Ramos (cell line): ENCODE data around the gene CILP.

ENCODE experiments used
- in situ Hi-C: fragments of 300-500 bp; cut with MboI; formaldehyde crosslinking; loops from one replicate; pipeline ENCODE4 v1.14.3; 2022; ENCODE audit warnings: low sequenced_read_pairs; ENCODE audit not compliant: unreplicated experiment

Gene CILP

GRCh38 chr15:65165875-65166274, 45.4 kb downstream of the CILP start:
- in situ Hi-C loops = no loop called here

- in situ Hi-C loops = no loop called here
Measured at GRCh38 chr15:65164139-65164538, 47.1 kb downstream of the CILP start.

- in situ Hi-C loops = no loop called here
Measured at GRCh38 chr15:65163041-65163440, 48.2 kb downstream of the CILP start.

- in situ Hi-C loops = no loop called here
Measured at GRCh38 chr15:65156692-65157091, 54.6 kb downstream of the CILP start.

- in situ Hi-C loops = no loop called here
Measured at GRCh38 chr15:65154720-65155119, 56.6 kb downstream of the CILP start.

GRCh38 chr15:65147902-65148301, 63.4 kb downstream of the CILP start:
- in situ Hi-C loops = no loop called here

GRCh38 chr15:65146438-65146837, 64.8 kb downstream of the CILP start:
- in situ Hi-C loops = no loop called here
